OCI-LY7 (cell line): ENCODE measurements around the gene MTMR11.

Source experiments
- CTCF ChIP-seq: fragments of 200-600 bp; sonication (generic); conservative IDR thresholded peaks from 2 replicates; pipeline ENCODE4 v1.5.1; 2014; ENCODE audit warnings: mild to moderate bottlenecking, antibody characterized with exemption, low read length, moderate library complexity, mixed read lengths
- EZH2phosphoT487 ChIP-seq: fragments of 200-600 bp; sonication (generic); IDR thresholded peaks from 2 replicates; pipeline ENCODE4 v1.6.1; 2018; ENCODE audit warnings: low read depth, borderline replicate concordance, mild to moderate bottlenecking, mixed run types, antibody characterized with exemption, low read length, moderate library complexity, mixed read lengths

- TF ChIP-seq CTCF, result peak; percentile 93
- no peak for TF ChIP-seq EZH2phosphoT487
Observed at GRCh38 chr1:149962039-149962647, 25.5 kb upstream of the MTMR11 start.
